ENCODE data around the gene CRISP2.

DNA sequence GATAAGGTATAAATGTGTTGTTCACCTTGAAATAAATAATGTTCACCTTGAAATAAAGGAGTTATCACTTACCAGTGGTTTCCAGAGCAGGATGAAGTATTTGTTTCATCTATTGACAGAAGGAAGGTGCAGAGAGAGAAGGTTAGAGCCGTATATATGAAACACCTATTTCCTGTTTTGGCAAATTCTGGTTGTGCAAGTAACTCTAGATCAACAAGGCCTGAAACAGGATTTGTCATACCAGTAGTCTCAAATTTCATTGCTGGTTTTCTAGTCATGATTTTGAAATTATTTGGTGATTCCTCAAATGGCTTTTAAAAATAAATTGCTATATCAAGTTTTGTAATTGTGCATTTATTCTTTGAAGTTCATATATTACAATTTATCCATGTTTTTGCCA lies 30.9 kb upstream of the CRISP2 start, which contains the start of gene CRISP3:
- TF ChIP-seq, protein P1, sequence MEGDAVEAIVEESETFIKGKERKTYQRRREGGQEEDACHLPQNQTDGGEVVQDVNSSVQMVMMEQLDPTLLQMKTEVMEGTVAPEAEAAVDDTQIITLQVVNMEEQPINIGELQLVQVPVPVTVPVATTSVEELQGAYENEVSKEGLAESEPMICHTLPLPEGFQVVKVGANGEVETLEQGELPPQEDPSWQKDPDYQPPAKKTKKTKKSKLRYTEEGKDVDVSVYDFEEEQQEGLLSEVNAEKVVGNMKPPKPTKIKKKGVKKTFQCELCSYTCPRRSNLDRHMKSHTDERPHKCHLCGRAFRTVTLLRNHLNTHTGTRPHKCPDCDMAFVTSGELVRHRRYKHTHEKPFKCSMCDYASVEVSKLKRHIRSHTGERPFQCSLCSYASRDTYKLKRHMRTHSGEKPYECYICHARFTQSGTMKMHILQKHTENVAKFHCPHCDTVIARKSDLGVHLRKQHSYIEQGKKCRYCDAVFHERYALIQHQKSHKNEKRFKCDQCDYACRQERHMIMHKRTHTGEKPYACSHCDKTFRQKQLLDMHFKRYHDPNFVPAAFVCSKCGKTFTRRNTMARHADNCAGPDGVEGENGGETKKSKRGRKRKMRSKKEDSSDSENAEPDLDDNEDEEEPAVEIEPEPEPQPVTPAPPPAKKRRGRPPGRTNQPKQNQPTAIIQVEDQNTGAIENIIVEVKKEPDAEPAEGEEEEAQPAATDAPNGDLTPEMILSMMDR (IDR thresholded peaks at IDR 0.05; ENCODE audit: control extremely low read depth in 1 of 3, insufficient read depth in 1 of 3, low read depth in 1 of 3, low read length in 3 of 3): no peak
- TF ChIP-seq JUND (IDR thresholded peaks at IDR 0.05; ENCODE audit: low read length) (no peak), CREB1 (IDR thresholded peaks at IDR 0.05) (no peak), EZH2 (IDR thresholded peaks at IDR 0.05; ENCODE audit: low read depth, low read length, severe bottlenecking) (no peak), GTF2F1 (IDR thresholded peaks at IDR 0.05; ENCODE audit: borderline replicate concordance, low read depth, low read length) (no peak), SP1 (IDR thresholded peaks at IDR 0.05; ENCODE audit: low read depth, low read length) (no peak), TCF12 (IDR thresholded peaks at IDR 0.05; ENCODE audit: low read depth, low read length) (no peak), POLR2AphosphoS5 (IDR thresholded peaks at IDR 0.05; ENCODE audit: low read depth, low read length) (no peak), ZNF274 (IDR thresholded peaks at IDR 0.05; ENCODE audit: borderline replicate concordance, extremely low read depth, low read length) (no peak), NRF1 (IDR thresholded peaks at IDR 0.05; ENCODE audit: low read depth, low read length) (no peak), TEAD4 (IDR thresholded peaks at IDR 0.05; ENCODE audit: low read depth, low read length) (no peak), POLR2A (IDR thresholded peaks at IDR 0.05; ENCODE audit: control extremely low read depth in 1 of 2, low read depth in 2 of 2, low read length in 2 of 2) (no peak)
- TF ChIP-seq, protein P2, sequence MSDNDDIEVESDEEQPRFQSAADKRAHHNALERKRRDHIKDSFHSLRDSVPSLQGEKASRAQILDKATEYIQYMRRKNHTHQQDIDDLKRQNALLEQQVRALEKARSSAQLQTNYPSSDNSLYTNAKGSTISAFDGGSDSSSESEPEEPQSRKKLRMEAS (IDR thresholded peaks at IDR 0.05): no peak
- TF ChIP-seq, protein P3, sequence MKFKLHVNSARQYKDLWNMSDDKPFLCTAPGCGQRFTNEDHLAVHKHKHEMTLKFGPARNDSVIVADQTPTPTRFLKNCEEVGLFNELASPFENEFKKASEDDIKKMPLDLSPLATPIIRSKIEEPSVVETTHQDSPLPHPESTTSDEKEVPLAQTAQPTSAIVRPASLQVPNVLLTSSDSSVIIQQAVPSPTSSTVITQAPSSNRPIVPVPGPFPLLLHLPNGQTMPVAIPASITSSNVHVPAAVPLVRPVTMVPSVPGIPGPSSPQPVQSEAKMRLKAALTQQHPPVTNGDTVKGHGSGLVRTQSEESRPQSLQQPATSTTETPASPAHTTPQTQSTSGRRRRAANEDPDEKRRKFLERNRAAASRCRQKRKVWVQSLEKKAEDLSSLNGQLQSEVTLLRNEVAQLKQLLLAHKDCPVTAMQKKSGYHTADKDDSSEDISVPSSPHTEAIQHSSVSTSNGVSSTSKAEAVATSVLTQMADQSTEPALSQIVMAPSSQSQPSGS (IDR thresholded peaks at IDR 0.05; ENCODE audit: low read length): no peak

Data from H1 (cell line).